ENCODE measurements around the gene KDM4B. TPM values are rescaled to one million over a fixed set of nuclear protein-coding genes. Genes with fewer than 3 reads are reported as not detected.

KDM4B gene
- total RNA-seq, 1 experiment from 2014 or later = 35.9 TPM

DNA sequence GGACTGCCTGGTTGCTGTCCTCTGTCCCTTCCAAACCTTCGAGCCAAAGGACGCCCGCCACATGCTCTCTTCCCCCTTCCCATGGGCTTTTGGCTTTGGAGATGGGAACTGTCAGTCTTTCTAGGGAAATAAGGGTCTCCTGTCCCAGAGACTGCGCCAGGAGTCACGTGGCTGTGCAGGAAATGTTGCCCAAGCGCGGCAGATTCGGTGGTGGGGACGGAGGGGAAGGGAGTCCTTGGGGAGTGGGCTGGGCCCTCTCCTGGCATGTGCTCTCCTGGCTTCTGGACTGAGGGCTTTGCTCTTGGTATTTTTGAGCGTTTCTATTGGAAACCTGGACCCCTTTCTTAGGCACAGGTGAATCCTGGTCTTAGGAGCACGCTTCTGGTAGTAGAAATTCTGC lies 103.2 kb downstream of the KDM4B start:
- H3K27me3 ChIP-seq (ENCODE audit: insufficient read depth, low read length) = no peaks in the 10 kb centered on the region
- H3K79me2 ChIP-seq (ENCODE audit: insufficient read depth, low read length) = no peaks in the 10 kb centered on the region
- H3K27ac ChIP-seq (ENCODE audit: low read depth, low read length) = no peak overlapping the region
- ATAC-seq (no peak), DNase-seq (ENCODE audit: low read depth, low spot score) (no peak)
- CTCF ChIA-PET = no interaction called here
- intact Hi-C loops (cut with micrococcal nuclease) = no loop called here
- peaks cover 0 to 4% of the 10 kb centered on the region in 2 experiments; a peak in 1 of 4 replicates for H3K36me3 ChIP-seq (ENCODE audit: control insufficient read depth in 1 of 2, insufficient read depth in 2 of 2, low read length in 2 of 2)
- RAD21 ChIA-PET (ENCODE audit: low non-redundant PET in 1 of 2, low total read pairs in 2 of 2, uncharacterized antibody in 2 of 2, unreplicated experiment in 2 of 2) = no interaction called here
- no TSS peak for BruUV-seq (replicated peaks)
- TF ChIP-seq FOSL1 (IDR thresholded peaks at IDR 0.05; ENCODE audit: low read depth) = no peak
- TF ChIP-seq, protein P1, sequence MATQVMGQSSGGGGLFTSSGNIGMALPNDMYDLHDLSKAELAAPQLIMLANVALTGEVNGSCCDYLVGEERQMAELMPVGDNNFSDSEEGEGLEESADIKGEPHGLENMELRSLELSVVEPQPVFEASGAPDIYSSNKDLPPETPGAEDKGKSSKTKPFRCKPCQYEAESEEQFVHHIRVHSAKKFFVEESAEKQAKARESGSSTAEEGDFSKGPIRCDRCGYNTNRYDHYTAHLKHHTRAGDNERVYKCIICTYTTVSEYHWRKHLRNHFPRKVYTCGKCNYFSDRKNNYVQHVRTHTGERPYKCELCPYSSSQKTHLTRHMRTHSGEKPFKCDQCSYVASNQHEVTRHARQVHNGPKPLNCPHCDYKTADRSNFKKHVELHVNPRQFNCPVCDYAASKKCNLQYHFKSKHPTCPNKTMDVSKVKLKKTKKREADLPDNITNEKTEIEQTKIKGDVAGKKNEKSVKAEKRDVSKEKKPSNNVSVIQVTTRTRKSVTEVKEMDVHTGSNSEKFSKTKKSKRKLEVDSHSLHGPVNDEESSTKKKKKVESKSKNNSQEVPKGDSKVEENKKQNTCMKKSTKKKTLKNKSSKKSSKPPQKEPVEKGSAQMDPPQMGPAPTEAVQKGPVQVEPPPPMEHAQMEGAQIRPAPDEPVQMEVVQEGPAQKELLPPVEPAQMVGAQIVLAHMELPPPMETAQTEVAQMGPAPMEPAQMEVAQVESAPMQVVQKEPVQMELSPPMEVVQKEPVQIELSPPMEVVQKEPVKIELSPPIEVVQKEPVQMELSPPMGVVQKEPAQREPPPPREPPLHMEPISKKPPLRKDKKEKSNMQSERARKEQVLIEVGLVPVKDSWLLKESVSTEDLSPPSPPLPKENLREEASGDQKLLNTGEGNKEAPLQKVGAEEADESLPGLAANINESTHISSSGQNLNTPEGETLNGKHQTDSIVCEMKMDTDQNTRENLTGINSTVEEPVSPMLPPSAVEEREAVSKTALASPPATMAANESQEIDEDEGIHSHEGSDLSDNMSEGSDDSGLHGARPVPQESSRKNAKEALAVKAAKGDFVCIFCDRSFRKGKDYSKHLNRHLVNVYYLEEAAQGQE (IDR thresholded peaks at IDR 0.05; ENCODE audit: low read depth) = no peak
- no peak for TF ChIP-seq SRF (IDR thresholded peaks at IDR 0.05; ENCODE audit: low read depth)
- TF ChIP-seq RAD21 (IDR thresholded peaks at IDR 0.05; ENCODE audit: low read depth) = no peak
- no peak for TF ChIP-seq EZH2phosphoT487 (IDR thresholded peaks at IDR 0.05; ENCODE audit: borderline replicate concordance)
- no peak overlapping the region for H3K4me2 ChIP-seq (ENCODE audit: low read length)
- H4K20me1 ChIP-seq (ENCODE audit: insufficient read depth) = no peaks in the 10 kb centered on the region
- H3K9me3 ChIP-seq (ENCODE audit: control insufficient read depth in 1 of 2, insufficient read depth in 1 of 2, low read depth in 1 of 2, low read length in 2 of 2) = no peaks in the 10 kb centered on the region
- no peaks in the 10 kb centered on the region for H3K9me2 ChIP-seq (ENCODE audit: insufficient read depth)
- H3K9ac ChIP-seq (ENCODE audit: low read length) = no peak overlapping the region
- no peak overlapping the region for H2AFZ ChIP-seq (ENCODE audit: low read depth, low read length, poor library complexity, severe bottlenecking)
- H3K4me3 ChIP-seq (replicated peaks in 1 of 2; ENCODE audit: low read depth in 1 of 2, low read length in 2 of 2) = no peak overlapping the region
- H3K4me1 ChIP-seq (ENCODE audit: control insufficient read depth in 1 of 2, insufficient read depth in 2 of 2, low read length in 2 of 2) = no peaks in the 10 kb centered on the region
- POLR2A ChIA-PET = no interaction called here

DNA sequence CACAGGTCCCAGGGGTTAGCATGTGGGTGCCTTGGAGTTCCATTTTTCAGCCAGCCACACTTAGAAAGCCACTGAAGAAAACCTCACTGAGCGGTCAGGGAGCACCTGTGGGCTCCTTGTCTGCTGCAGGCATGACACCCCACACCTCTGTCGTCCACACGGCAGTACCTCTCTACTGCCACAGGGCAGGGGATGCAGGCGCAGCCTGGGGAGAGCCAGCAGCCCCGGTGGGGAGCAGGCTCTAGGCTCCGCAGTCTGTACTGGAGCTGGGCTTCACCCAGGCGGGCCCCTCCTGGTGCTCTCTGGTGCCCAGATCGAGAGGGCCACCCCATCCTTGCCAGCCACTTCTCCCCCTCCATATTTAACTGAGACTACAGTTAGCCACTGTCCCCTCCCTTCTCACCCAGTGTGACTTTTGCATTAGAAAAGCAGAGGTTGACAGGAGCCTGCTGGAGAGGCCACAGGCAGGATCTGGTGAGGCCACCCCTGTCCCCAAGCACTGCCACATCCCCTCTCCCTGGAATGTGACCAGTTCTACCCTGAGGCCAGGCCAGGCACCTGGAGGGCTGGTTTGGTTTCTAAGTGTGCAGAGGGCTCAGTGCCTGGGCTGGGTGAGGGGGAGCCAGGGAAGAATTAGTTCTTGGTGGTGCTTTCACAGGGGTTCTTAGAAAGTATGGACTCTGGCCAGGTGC lies 104.4 kb downstream of the KDM4B start:
- Histone ChIP-seq H3K9ac (ENCODE audit: low read length) (no peak overlapping the region), H3K79me2 (ENCODE audit: insufficient read depth, low read length) (no peaks in the 10 kb centered on the region), H3K9me2 (ENCODE audit: insufficient read depth) (no peaks in the 10 kb centered on the region), H3K4me2 (ENCODE audit: low read length) (no peak overlapping the region), H3K27ac (ENCODE audit: low read depth, low read length) (no peak overlapping the region), H3K36me3 (ENCODE audit: control insufficient read depth in 1 of 2, insufficient read depth in 2 of 2, low read length in 2 of 2) (peaks cover 0 to 4% of the 10 kb centered on the region in 2 experiments; a peak in 1 of 4 replicates), H4K20me1 (ENCODE audit: insufficient read depth) (no peaks in the 10 kb centered on the region), H3K9me3 (ENCODE audit: control insufficient read depth in 1 of 2, insufficient read depth in 1 of 2, low read depth in 1 of 2, low read length in 2 of 2) (no peaks in the 10 kb centered on the region), H3K4me3 (replicated peaks in 1 of 2; ENCODE audit: low read depth in 1 of 2, low read length in 2 of 2) (no peak overlapping the region), H3K27me3 (ENCODE audit: insufficient read depth, low read length) (no peaks in the 10 kb centered on the region), H2AFZ (ENCODE audit: low read depth, low read length, poor library complexity, severe bottlenecking) (no peak overlapping the region), H3K4me1 (ENCODE audit: control insufficient read depth in 1 of 2, insufficient read depth in 2 of 2, low read length in 2 of 2) (no peaks in the 10 kb centered on the region)
- CTCF ChIA-PET = no interaction called here
- intact Hi-C loops (cut with micrococcal nuclease) = no loop called here
- peak; percentile 54; the same call in 1 of the 2 replicates for ATAC-seq
- no TSS peak for BruUV-seq (replicated peaks)
- RAD21 ChIA-PET (ENCODE audit: low non-redundant PET in 1 of 2, low total read pairs in 2 of 2, uncharacterized antibody in 2 of 2, unreplicated experiment in 2 of 2) = no interaction called here
- POLR2A ChIA-PET = no interaction called here
- DNase-seq (ENCODE audit: low read depth, low spot score) = no peak
- TF ChIP-seq POLR2AphosphoS5 (IDR thresholded peaks at IDR 0.05; ENCODE audit: low read depth, low read length) (no peak), CBX3 (IDR thresholded peaks at IDR 0.05; ENCODE audit: low read depth) (no peak), FOSL1 (IDR thresholded peaks at IDR 0.05; ENCODE audit: low read depth) (no peak), ELF1 (IDR thresholded peaks at IDR 0.05; ENCODE audit: borderline replicate concordance, low read depth) (no peak), EZH2phosphoT487 (IDR thresholded peaks at IDR 0.05; ENCODE audit: borderline replicate concordance) (no peak), JUND (IDR thresholded peaks at IDR 0.05) (no peak), SP1 (IDR thresholded peaks at IDR 0.05; ENCODE audit: low read depth) (no peak), SIN3A (IDR thresholded peaks at IDR 0.05; ENCODE audit: low read depth) (no peak), EGR1 (IDR thresholded peaks at IDR 0.05; ENCODE audit: low read depth) (no peak), ZFX (IDR thresholded peaks at IDR 0.05) (no peak)
- TF ChIP-seq, protein P2, sequence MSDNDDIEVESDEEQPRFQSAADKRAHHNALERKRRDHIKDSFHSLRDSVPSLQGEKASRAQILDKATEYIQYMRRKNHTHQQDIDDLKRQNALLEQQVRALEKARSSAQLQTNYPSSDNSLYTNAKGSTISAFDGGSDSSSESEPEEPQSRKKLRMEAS (IDR thresholded peaks at IDR 0.05) = no peak
- TF ChIP-seq, protein P3, sequence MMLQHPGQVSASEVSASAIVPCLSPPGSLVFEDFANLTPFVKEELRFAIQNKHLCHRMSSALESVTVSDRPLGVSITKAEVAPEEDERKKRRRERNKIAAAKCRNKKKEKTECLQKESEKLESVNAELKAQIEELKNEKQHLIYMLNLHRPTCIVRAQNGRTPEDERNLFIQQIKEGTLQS (IDR thresholded peaks at IDR 0.05) = no peak
- TF ChIP-seq, protein P4, sequence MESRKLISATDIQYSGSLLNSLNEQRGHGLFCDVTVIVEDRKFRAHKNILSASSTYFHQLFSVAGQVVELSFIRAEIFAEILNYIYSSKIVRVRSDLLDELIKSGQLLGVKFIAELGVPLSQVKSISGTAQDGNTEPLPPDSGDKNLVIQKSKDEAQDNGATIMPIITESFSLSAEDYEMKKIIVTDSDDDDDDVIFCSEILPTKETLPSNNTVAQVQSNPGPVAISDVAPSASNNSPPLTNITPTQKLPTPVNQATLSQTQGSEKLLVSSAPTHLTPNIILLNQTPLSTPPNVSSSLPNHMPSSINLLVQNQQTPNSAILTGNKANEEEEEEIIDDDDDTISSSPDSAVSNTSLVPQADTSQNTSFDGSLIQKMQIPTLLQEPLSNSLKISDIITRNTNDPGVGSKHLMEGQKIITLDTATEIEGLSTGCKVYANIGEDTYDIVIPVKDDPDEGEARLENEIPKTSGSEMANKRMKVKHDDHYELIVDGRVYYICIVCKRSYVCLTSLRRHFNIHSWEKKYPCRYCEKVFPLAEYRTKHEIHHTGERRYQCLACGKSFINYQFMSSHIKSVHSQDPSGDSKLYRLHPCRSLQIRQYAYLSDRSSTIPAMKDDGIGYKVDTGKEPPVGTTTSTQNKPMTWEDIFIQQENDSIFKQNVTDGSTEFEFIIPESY (IDR thresholded peaks at IDR 0.05; ENCODE audit: extremely low read depth, insufficient replicate concordance, low read length) = no peak

Measured in HCT116 (cell line).